Activated T-helper 1 cell treated with Interleukin-2 at 50 U/mL for 16 hours (primary cell): ENCODE measurements around the gene TBC1D7.

Experiments used
- DNase-seq: peaks from one replicate; pipeline ENCODE4 v3.0.0-alpha.2; 2020; ENCODE audit warnings: low read depth

Gene TBC1D7

GRCh38 chr6:13328076-13328874, at the start of gene TBC1D7:
TBC1D7 (minus strand) TSS chr6:13328537; CDS start chr6:13326898, 1,639 bp downstream.
- peak; percentile 91 for DNase-seq

- no peak for DNase-seq
Observed at GRCh38 chr6:13377054-13377758, 48.9 kb upstream of the TBC1D7 start.

GRCh38 chr6:13375360-13375878, 47.1 kb upstream of the TBC1D7 start:
- no peak for DNase-seq

- DNase-seq: no peak
Observed at GRCh38 chr6:13373919-13374318, 45.6 kb upstream of the TBC1D7 start.

GRCh38 chr6:13373488-13373886, 45.1 kb upstream of the TBC1D7 start:
- DNase-seq: no peak

- no peak for DNase-seq
Observed at GRCh38 chr6:13372688-13373487, 44.6 kb upstream of the TBC1D7 start.

GRCh38 chr6:13372076-13372475, 43.7 kb upstream of the TBC1D7 start:
- DNase-seq: no peak

- DNase-seq: no peak
Observed at GRCh38 chr6:13371421-13372072, 43.2 kb upstream of the TBC1D7 start.

GRCh38 chr6:13370623-13371022, 42.3 kb upstream of the TBC1D7 start:
- DNase-seq: no peak

GRCh38 chr6:13369591-13369990, 41.3 kb upstream of the TBC1D7 start:
- DNase-seq: no peak

- DNase-seq: no peak
Observed at GRCh38 chr6:13368731-13369115, 40.4 kb upstream of the TBC1D7 start.

GRCh38 chr6:13368079-13368730, 39.9 kb upstream of the TBC1D7 start:
- DNase-seq: no peak

- no peak for DNase-seq
Observed at GRCh38 chr6:13367396-13367795, 39.1 kb upstream of the TBC1D7 start.

- no peak for DNase-seq
Observed at GRCh38 chr6:13365320-13365719, 37.0 kb upstream of the TBC1D7 start.

- no peak for DNase-seq
Observed at GRCh38 chr6:13364842-13365241, 36.5 kb upstream of the TBC1D7 start.

- no peak for DNase-seq
Observed at GRCh38 chr6:13362412-13362811, 34.1 kb upstream of the TBC1D7 start.

- no peak for DNase-seq
Observed at GRCh38 chr6:13360671-13361540, 32.6 kb upstream of the TBC1D7 start.

- no peak for DNase-seq
Observed at GRCh38 chr6:13359287-13359686, 30.9 kb upstream of the TBC1D7 start.

GRCh38 chr6:13358511-13358910, 30.2 kb upstream of the TBC1D7 start:
- no peak for DNase-seq

- DNase-seq: no peak
Observed at GRCh38 chr6:13357551-13358075, 29.3 kb upstream of the TBC1D7 start.
